B cell (primary cell): ENCODE measurements around the gene ANKRD13C. TPM values are rescaled to one million over a fixed set of nuclear protein-coding genes. Genes with fewer than 3 reads are reported as not detected.

ENCODE experiments used
- ATAC-seq: fragments of 200-7000 bp; cut with Tn5 transposase; one replicate; pipeline ENCODE4 v1.10.0; 2021; ENCODE audit warnings: low read depth, mild to moderate bottlenecking, moderate number of reproducible peaks, moderate library complexity
- CTCF ChIA-PET: fragments of 350-600 bp; sonication (Branson Sonifier 250); formaldehyde crosslinking; loops from one replicate; lab custom pipeline; 2021; ENCODE audit warnings: antibody characterized with exemption, inconsistent platforms; lab: Charles Lee
- POLR2A ChIA-PET: fragments of 350-600 bp; sonication (Branson Sonifier 250); formaldehyde crosslinking; loops from one replicate; lab custom pipeline; 2021; ENCODE audit warnings: antibody characterized with exemption; lab: Charles Lee
- DNase-seq: peaks from one replicate; pipeline ENCODE4 v3.0.0; 2013
- H2AFZ ChIP-seq: 2 replicates; pipeline ENCODE4 v1.6.1; 2012; ENCODE audit warnings: mild to moderate bottlenecking, low read depth, low read length; ENCODE audit not compliant: insufficient read depth, poor library complexity, severe bottlenecking
- H3K27ac ChIP-seq, 2 donors: 1 replicate in 1 of 2; 2 replicates in 1 of 2; pipeline ENCODE4 v1.5.1; 2012 to 2013; ENCODE audit warnings: low read length in 2 of 2, mild to moderate bottlenecking in 2 of 2, moderate library complexity in 1 of 2
- H3K27me3 ChIP-seq, 4 experiments: fragments of 200-600 bp in 1 of 4; sonication (generic) in 1 of 4; replicated peaks in 1 of 4; 1 replicate in 2 of 4; 2 replicates in 2 of 4; pipeline versions ENCODE4 v1.6.1 to v1.7.0; 2013 to 2016; ENCODE audit warnings: low read length in 3 of 4, mild to moderate bottlenecking in 2 of 4, mixed read lengths in 1 of 4, moderate library complexity in 1 of 4; ENCODE audit not compliant: insufficient read depth in 4 of 4, control insufficient read depth in 3 of 4; ENCODE audit errors: control extremely low read depth in 1 of 4
- H3K36me3 ChIP-seq, 2 experiments: replicated peaks in 1 of 2; 1 replicate in 1 of 2; 2 replicates in 1 of 2; pipeline versions ENCODE4 v1.6.1 to v1.7.1; 2013; ENCODE audit warnings: low read length in 1 of 2; ENCODE audit not compliant: insufficient read depth in 2 of 2, control insufficient read depth in 1 of 2; ENCODE audit errors: control extremely low read depth in 1 of 2, extremely low read depth in 1 of 2
- H3K4me1 ChIP-seq, 2 donors: fragments of 200-600 bp in 1 of 2; sonication (generic) in 1 of 2; 1 replicate in 1 of 2; 2 replicates in 1 of 2; pipeline versions ENCODE4 v1.5.1 to v1.6.1; 2013 to 2017; ENCODE audit warnings: low read length in 2 of 2; ENCODE audit not compliant: control insufficient read depth in 2 of 2, insufficient read depth in 2 of 2
- H3K4me2 ChIP-seq: replicated peaks from 2 replicates; pipeline ENCODE3; 2012; ENCODE audit warnings: mild to moderate bottlenecking, low read depth, low read length; ENCODE audit not compliant: poor library complexity, severe bottlenecking
- H3K4me3 ChIP-seq, 5 experiments: fragments of 200-600 bp in 1 of 5; sonication (generic) in 1 of 5; 1 replicate in 3 of 5; 2 replicates in 2 of 5; pipeline versions ENCODE4 v1.5.1 to v1.7.0; 2011 to 2016; ENCODE audit warnings: low read length in 4 of 5, mild to moderate bottlenecking in 4 of 5, low read depth in 2 of 5, control low read depth in 1 of 5, moderate library complexity in 1 of 5; ENCODE audit not compliant: insufficient read depth in 1 of 5; ENCODE audit errors: control extremely low read depth in 1 of 5, extremely low read depth in 1 of 5
- H3K79me2 ChIP-seq: fragments of 200-600 bp; sonication (generic); one replicate; pipeline ENCODE4 v1.6.0; 2016; ENCODE audit warnings: low read length; ENCODE audit not compliant: control insufficient read depth, insufficient read depth
- H3K9ac ChIP-seq: fragments of 200-600 bp; sonication (generic); 2 replicates; pipeline ENCODE4 v1.6.1; 2017; ENCODE audit warnings: mild to moderate bottlenecking, low read length, moderate library complexity
- H3K9me3 ChIP-seq, 3 donors: one replicate each; pipeline versions ENCODE4 v1.6.1 to v1.7.1; 2013; ENCODE audit warnings: low read length in 2 of 3; ENCODE audit not compliant: control insufficient read depth in 2 of 3, insufficient read depth in 1 of 3; ENCODE audit errors: control extremely low read depth in 1 of 3
- H4K20me1 ChIP-seq: 2 replicates; pipeline ENCODE4 v1.6.0; 2012; ENCODE audit warnings: mild to moderate bottlenecking, low read length; ENCODE audit not compliant: insufficient read depth, control insufficient read depth, poor library complexity, severe bottlenecking
- H3K27ac Mint-ChIP-seq: one replicate; pipeline ENCODE4 v1.8.0; 2021; ENCODE audit warnings: mixed read lengths
- H3K27me3 Mint-ChIP-seq: one replicate; pipeline ENCODE4 v1.8.0; 2021; ENCODE audit warnings: mixed read lengths
- H3K4me1 Mint-ChIP-seq: one replicate; pipeline ENCODE4 v1.8.0; 2021; ENCODE audit warnings: mixed read lengths
- H3K4me3 Mint-ChIP-seq: one replicate; pipeline ENCODE4 v1.8.0; 2021; ENCODE audit warnings: mixed read lengths
- H3K9me3 Mint-ChIP-seq: one replicate; pipeline ENCODE4 v1.8.0; 2022; ENCODE audit warnings: mixed read lengths; ENCODE audit not compliant: insufficient read depth
- CTCF ChIP-seq: fragments of 200-600 bp; IDR thresholded peaks from one replicate; pipeline ENCODE4 v1.8.0; 2022; ENCODE audit warnings: antibody characterized with exemption, mild to moderate bottlenecking
- EZH2 ChIP-seq: IDR thresholded peaks from 2 replicates; pipeline ENCODE4 v1.6.1; 2012; ENCODE audit warnings: borderline replicate concordance, low read depth, mild to moderate bottlenecking, moderate library complexity, low read length; ENCODE audit not compliant: insufficient read depth, poor library complexity, severe bottlenecking
- WGBS: methylation state at CpG from one replicate; pipeline ENCODE4 v1.1.5; 2013; ENCODE audit warnings: missing lambda C conversion rate; ENCODE audit not compliant: insufficient coverage; 5-methylcytosine and 5-hydroxymethylcytosine counted together
- intact Hi-C: fragments of 100-400 bp; cut with micrococcal nuclease; formaldehyde crosslinking; loops from one replicate; pipeline ENCODE4 v1.10.0; 2022
- polyA plus RNA-seq: library from polyadenylated mRNA; depleted of rRNA; stranded (reverse); fragments of >200 nt; gene quantifications from 2 replicates; pipeline ENCODE4 v1.2.3, GENCODE V29; 2012
- total RNA-seq, 2 donors: library from RNA; stranded (reverse); fragments of 120-200 nt in 1 of 2; gene quantifications; 1 replicate in 1 of 2; 2 replicates in 1 of 2; pipeline versions ENCODE4 v1.2.3 to v1.2.4, GENCODE V29; 2013 to 2022

The ANKRD13C gene
- total and polyA plus RNA-seq, 2 donors (not counting 1 experiment from before 2014, with no cell fraction given), result 7.9 to 29.9 TPM

- Histone ChIP-seq H3K27ac (no peak overlapping the region), H3K9me3 (no peaks in the 10 kb centered on the region), H3K79me2 (no peaks in the 10 kb centered on the region), H2AFZ (no peak overlapping the region), H4K20me1 (no peaks in the 10 kb centered on the region), H3K36me3 (no peaks in the 10 kb centered on the region), H3K4me2 (no peak overlapping the region), H3K27me3 (peaks cover 0 to 6% (median 0%) of the 10 kb centered on the region in 4 experiments), H3K9ac (no peak overlapping the region), H3K4me1 (no peaks in the 10 kb centered on the region), H3K4me3 (no peak overlapping the region)
- no peak for TF ChIP-seq CTCF
- no peak for TF ChIP-seq EZH2
- Mint-ChIP-seq H3K4me3 (no peak overlapping the region), H3K9me3 (no peaks in the 10 kb centered on the region), H3K4me1 (no peaks in the 10 kb centered on the region), H3K27me3 (peaks cover 19% of the 10 kb centered on the region), H3K27ac (no peak overlapping the region)
- ChIA-PET POLR2A (no interaction called here), CTCF (no interaction called here)
- no peak for DNase-seq
- intact Hi-C loops, result no loop called here
- no peak for ATAC-seq
- no CpG with 5 or more reads among the region's 2 CpGs for WGBS
Observed at GRCh38 chr1:70384542-70384941, 30.0 kb upstream of the ANKRD13C start.

GRCh38 chr1:70383483-70383882, 29.0 kb upstream of the ANKRD13C start:
- Histone ChIP-seq H3K9ac (no peak overlapping the region), H4K20me1 (no peaks in the 10 kb centered on the region), H3K9me3 (no peaks in the 10 kb centered on the region), H2AFZ (no peak overlapping the region), H3K4me2 (no peak overlapping the region), H3K79me2 (no peaks in the 10 kb centered on the region), H3K36me3 (no peaks in the 10 kb centered on the region), H3K27ac (no peak overlapping the region), H3K4me1 (no peaks in the 10 kb centered on the region), H3K27me3 (peaks cover 0 to 6% (median 0%) of the 10 kb centered on the region in 4 experiments), H3K4me3 (no peak overlapping the region)
- no peaks in the 10 kb centered on the region for H3K4me1 Mint-ChIP-seq
- intact Hi-C loops, result no loop called here
- no CpG with 5 or more reads among the region's 3 CpGs for WGBS
- TF ChIP-seq CTCF (no peak), EZH2 (no peak)
- POLR2A ChIA-PET, result no interaction called here
- peaks cover 11% of the 10 kb centered on the region for H3K27me3 Mint-ChIP-seq
- no peak overlapping the region for H3K4me3 Mint-ChIP-seq
- DNase-seq (no peak), ATAC-seq (no peak)
- CTCF ChIA-PET, result no interaction called here
- H3K27ac Mint-ChIP-seq, result no peak overlapping the region
- no peaks in the 10 kb centered on the region for H3K9me3 Mint-ChIP-seq
